Measurements from ENCODE around the gene MAPK14. TPM values are rescaled to one million over a fixed set of nuclear protein-coding genes. Genes with fewer than 3 reads are reported as not detected.
"Not testable (repeated sequence)": the region's sequence is repeated elsewhere in the genome, so short reads cannot be mapped to it uniquely, and the experiment has no call there.

Gene MAPK14
- total and polyA plus RNA-seq, 2 experiments from 2014 or later: 26.8 to 45.0 TPM

- H3K79me2 ChIP-seq (ENCODE audit: insufficient read depth): no peaks in the 10 kb centered on the region
- H3K4me2 ChIP-seq (ENCODE audit: unreplicated experiment): peak overlapping the region; percentile 6
- H3K27me3 ChIP-seq (replicated peaks; ENCODE audit: insufficient read depth): no peaks in the 10 kb centered on the region
- DNase-seq: peak; percentile 94
- H3F3A ChIP-seq (ENCODE audit: insufficient read depth): peaks cover 18% of the 10 kb centered on the region; the same call in 1 of the 2 replicates
- peak overlapping the region; percentile 82 for H3K27ac ChIP-seq
- peak overlapping the region; percentile 42; the same call in 1 of the 2 replicates for H3K9ac ChIP-seq
- no peaks in the 10 kb centered on the region for H3K36me3 ChIP-seq (ENCODE audit: low read depth)
- no peaks in the 10 kb centered on the region for H3K9me2 ChIP-seq (ENCODE audit: insufficient read depth)
- TF ChIP-seq EZH2 (IDR thresholded peaks at IDR 0.05; ENCODE audit: insufficient read depth, poor library complexity, severe bottlenecking): no peak
- no peak for TF ChIP-seq EZH2phosphoT487 (IDR thresholded peaks at IDR 0.05; ENCODE audit: insufficient read depth, low read depth)
- no peaks in the 10 kb centered on the region for H3K9me3 ChIP-seq (ENCODE audit: low read depth)
- H3K4me3 ChIP-seq: no peak overlapping the region
- WGBS, 2 experiments (ENCODE audit: low coverage in 1 of 2, low lambda C conversion rate in 2 of 2, missing lambda C conversion rate in 2 of 2): 43% methylated on average over 8 of the region's 8 CpGs
- in situ Hi-C loops (cut with MboI): loop anchor here (10.0 kb wide), 1 partner anchor 237 kb away; no protein-coding TSS in a partner anchor
- peaks cover 41% of the 10 kb centered on the region for H3K4me1 ChIP-seq (ENCODE audit: insufficient read depth)
- peak overlapping the region; percentile 35; the same call in 1 of the 2 replicates for H2AFZ ChIP-seq
- no peaks in the 10 kb centered on the region for H4K20me1 ChIP-seq (ENCODE audit: insufficient read depth)
Observed at GRCh38 chr6:36127462-36128016, 99.9 kb downstream of the MAPK14 start.

GRCh38 chr6:36128073-36128472 lies 100.5 kb downstream of the MAPK14 start:
- Histone ChIP-seq H3K9me2 (ENCODE audit: insufficient read depth) (no peaks in the 10 kb centered on the region), H2AFZ (no peak overlapping the region), H3K9me3 (ENCODE audit: low read depth) (no peaks in the 10 kb centered on the region), H3K27ac (peak overlapping the region; percentile 82), H4K20me1 (ENCODE audit: insufficient read depth) (no peaks in the 10 kb centered on the region), H3K36me3 (ENCODE audit: low read depth) (no peaks in the 10 kb centered on the region), H3K9ac (no peak overlapping the region), H3K27me3 (replicated peaks; ENCODE audit: insufficient read depth) (no peaks in the 10 kb centered on the region), H3K4me2 (ENCODE audit: unreplicated experiment) (no peak overlapping the region), H3F3A (ENCODE audit: insufficient read depth) (peaks cover 18% of the 10 kb centered on the region; the same call in 1 of the 2 replicates), H3K79me2 (ENCODE audit: insufficient read depth) (no peaks in the 10 kb centered on the region), H3K4me3 (no peak overlapping the region), H3K4me1 (ENCODE audit: insufficient read depth) (peaks cover 41% of the 10 kb centered on the region)
- in situ Hi-C loops (cut with MboI): loop anchor here (10.0 kb wide), 1 partner anchor 237 kb away; no protein-coding TSS in a partner anchor
- TF ChIP-seq EZH2phosphoT487 (IDR thresholded peaks at IDR 0.05; ENCODE audit: insufficient read depth, low read depth): no peak
- no peak for TF ChIP-seq EZH2 (IDR thresholded peaks at IDR 0.05; ENCODE audit: insufficient read depth, poor library complexity, severe bottlenecking)
- no peak for DNase-seq
- WGBS, 2 experiments (ENCODE audit: low coverage in 1 of 2, low lambda C conversion rate in 2 of 2, missing lambda C conversion rate in 2 of 2): 84 to 94% methylated on average over 4 to 5 of the region's 5 CpGs

GRCh38 chr6:36128793-36129192 lies 101.2 kb downstream of the MAPK14 start:
- Histone ChIP-seq H3F3A (ENCODE audit: insufficient read depth) (peaks cover 14% of the 10 kb centered on the region; the same call in 1 of the 2 replicates), H3K27me3 (replicated peaks; ENCODE audit: insufficient read depth) (no peaks in the 10 kb centered on the region), H3K79me2 (ENCODE audit: insufficient read depth) (no peaks in the 10 kb centered on the region), H3K27ac (no peak overlapping the region), H3K4me2 (ENCODE audit: unreplicated experiment) (no peak overlapping the region), H4K20me1 (ENCODE audit: insufficient read depth) (no peaks in the 10 kb centered on the region), H3K4me3 (no peak overlapping the region), H3K9me3 (ENCODE audit: low read depth) (no peaks in the 10 kb centered on the region), H3K9me2 (ENCODE audit: insufficient read depth) (no peaks in the 10 kb centered on the region), H3K9ac (no peak overlapping the region), H3K36me3 (ENCODE audit: low read depth) (no peaks in the 10 kb centered on the region), H2AFZ (no peak overlapping the region), H3K4me1 (ENCODE audit: insufficient read depth) (peaks cover 41% of the 10 kb centered on the region)
- TF ChIP-seq EZH2 (IDR thresholded peaks at IDR 0.05; ENCODE audit: insufficient read depth, poor library complexity, severe bottlenecking): no peak
- no peak for TF ChIP-seq EZH2phosphoT487 (IDR thresholded peaks at IDR 0.05; ENCODE audit: insufficient read depth, low read depth)
- no peak for DNase-seq
- in situ Hi-C loops (cut with MboI): loop anchor here (10.0 kb wide), 1 partner anchor 236 kb away; no protein-coding TSS in a partner anchor
- WGBS, 2 experiments (ENCODE audit: low coverage in 1 of 2, low lambda C conversion rate in 2 of 2, missing lambda C conversion rate in 2 of 2): 83 to 99% methylated on average over 2 to 3 of the region's 3 CpGs

GRCh38 chr6:36129334-36129733 lies 101.7 kb downstream of the MAPK14 start:
- H3K79me2 ChIP-seq (ENCODE audit: insufficient read depth); H3K27me3 ChIP-seq (replicated peaks; ENCODE audit: insufficient read depth); H3K36me3 ChIP-seq (ENCODE audit: low read depth); H3K4me2 ChIP-seq (ENCODE audit: unreplicated experiment); H3K9me2 ChIP-seq (ENCODE audit: insufficient read depth); H4K20me1 ChIP-seq (ENCODE audit: insufficient read depth); H3K9me3 ChIP-seq (ENCODE audit: low read depth); H3K27ac ChIP-seq; H2AFZ ChIP-seq; H3K4me3 ChIP-seq; DNase-seq; H3K9ac ChIP-seq: not testable (repeated sequence)
- Histone ChIP-seq H3F3A (ENCODE audit: insufficient read depth) (peaks cover 14% of the 10 kb centered on the region; the same call in 1 of the 2 replicates), H3K4me1 (ENCODE audit: insufficient read depth) (peaks cover 38% of the 10 kb centered on the region)
- in situ Hi-C loops (cut with MboI): loop anchor here (10.0 kb wide), 1 partner anchor 235 kb away; no protein-coding TSS in a partner anchor
- 92 to 93% methylated on average over 16 of the region's 16 CpGs for WGBS, 2 experiments (ENCODE audit: low coverage in 1 of 2, low lambda C conversion rate in 2 of 2, missing lambda C conversion rate in 2 of 2)

Measured in GM23248 (cell line).